GM12873 (cell line): ENCODE measurements around the gene TTC33.

Experiments
- TF ChIP-seq, protein P1 (sequence below): IDR thresholded peaks from 2 replicates; pipeline ENCODE4 v1.5.1; 2012; ENCODE audit warnings: low read depth, mild to moderate bottlenecking, moderate library complexity, low read length, control low read depth; ENCODE audit not compliant: insufficient read depth; ENCODE audit errors: missing control alignments

Gene TTC33

DNA sequence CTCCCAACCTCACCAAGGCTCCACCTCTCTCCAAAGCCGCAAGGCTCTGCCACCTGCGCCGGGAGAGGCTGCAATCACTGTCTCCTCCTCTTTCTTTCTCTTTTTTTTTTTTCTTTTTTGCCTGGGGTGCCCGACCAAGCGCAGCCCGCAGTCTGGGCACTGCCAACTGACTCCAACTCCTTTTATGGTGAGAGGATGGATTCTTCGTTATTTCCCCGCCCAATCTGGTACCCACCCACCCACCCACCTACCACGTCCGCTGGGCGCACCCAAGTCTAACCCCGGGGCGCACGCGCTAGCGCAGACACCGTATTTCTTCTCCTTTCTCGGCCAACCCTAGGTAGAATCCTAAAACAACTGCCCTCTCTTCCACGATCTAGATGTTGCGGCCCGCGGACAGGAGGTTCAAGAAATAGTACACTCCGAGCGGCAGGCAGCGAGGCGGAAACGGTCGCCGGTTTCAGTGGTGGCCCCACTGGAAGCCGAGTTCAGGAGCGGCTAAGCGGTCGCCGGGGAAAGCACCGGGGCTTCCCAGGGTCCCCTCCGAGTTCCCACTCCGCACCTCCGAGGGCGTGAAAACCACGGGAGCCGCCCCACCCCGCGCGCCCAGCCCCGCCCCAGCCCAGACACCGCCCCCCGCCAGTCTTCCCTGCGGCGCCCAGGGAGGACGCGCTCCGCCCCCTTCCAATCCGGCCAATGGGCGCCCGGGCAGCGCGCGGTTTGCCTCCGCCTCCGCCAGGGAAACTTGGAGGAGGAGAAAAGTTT lies 76.4 kb downstream of the TTC33 start:
- TF ChIP-seq, protein P1, sequence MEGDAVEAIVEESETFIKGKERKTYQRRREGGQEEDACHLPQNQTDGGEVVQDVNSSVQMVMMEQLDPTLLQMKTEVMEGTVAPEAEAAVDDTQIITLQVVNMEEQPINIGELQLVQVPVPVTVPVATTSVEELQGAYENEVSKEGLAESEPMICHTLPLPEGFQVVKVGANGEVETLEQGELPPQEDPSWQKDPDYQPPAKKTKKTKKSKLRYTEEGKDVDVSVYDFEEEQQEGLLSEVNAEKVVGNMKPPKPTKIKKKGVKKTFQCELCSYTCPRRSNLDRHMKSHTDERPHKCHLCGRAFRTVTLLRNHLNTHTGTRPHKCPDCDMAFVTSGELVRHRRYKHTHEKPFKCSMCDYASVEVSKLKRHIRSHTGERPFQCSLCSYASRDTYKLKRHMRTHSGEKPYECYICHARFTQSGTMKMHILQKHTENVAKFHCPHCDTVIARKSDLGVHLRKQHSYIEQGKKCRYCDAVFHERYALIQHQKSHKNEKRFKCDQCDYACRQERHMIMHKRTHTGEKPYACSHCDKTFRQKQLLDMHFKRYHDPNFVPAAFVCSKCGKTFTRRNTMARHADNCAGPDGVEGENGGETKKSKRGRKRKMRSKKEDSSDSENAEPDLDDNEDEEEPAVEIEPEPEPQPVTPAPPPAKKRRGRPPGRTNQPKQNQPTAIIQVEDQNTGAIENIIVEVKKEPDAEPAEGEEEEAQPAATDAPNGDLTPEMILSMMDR = no peak

DNA sequence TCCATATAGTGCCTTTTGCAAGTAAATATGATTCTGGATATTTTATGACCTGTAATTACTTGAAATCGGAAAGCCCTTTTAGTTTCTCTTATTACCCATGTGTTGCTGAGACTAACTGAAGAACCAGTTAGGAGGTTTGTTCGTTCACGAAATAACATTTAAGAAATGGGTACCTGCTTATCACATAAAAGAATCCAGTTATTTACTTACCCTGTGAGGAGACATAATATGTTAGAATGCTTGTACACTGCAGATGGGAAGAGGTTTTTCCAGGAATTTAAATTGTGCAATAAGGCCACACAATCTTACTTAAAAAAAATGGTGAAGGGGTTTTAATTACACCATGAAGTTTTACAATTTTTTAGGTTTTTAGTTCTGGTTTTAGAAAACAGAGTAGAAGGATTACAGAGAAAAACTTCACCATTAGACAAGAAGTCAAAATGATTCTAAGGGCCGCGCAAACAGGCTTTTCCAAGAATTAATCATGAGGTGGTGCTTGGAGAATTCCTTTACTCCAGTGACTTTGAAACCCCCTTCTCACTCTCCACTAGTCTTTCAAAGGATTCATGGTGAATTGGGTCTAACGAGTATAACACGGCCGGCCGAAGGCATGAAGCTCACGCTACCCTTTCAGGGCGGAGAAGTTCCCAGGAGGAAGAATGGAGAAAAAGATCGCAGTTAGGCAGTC lies 77.2 kb downstream of the TTC33 start:
- TF ChIP-seq, protein P1 = no peak

DNA sequence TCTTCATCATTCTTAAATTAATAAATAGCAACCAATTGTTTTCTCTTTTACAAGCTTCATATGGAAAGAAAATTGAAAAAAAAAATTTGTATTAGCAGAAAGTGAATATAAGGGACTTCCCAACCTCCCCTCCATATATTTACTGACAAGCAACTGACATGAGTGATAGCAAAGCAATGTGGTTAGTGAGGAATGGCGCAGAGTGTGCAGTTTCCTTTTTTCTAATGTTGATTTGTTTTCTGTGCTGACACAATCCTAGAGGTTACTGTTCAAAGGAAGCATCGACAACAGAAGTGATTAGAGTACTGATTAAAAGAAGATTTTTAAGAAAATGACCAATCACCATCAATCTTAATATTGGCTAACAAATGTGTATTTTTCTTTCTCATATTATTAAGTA lies 77.7 kb downstream of the TTC33 start:
- TF ChIP-seq, protein P1 = no peak

DNA sequence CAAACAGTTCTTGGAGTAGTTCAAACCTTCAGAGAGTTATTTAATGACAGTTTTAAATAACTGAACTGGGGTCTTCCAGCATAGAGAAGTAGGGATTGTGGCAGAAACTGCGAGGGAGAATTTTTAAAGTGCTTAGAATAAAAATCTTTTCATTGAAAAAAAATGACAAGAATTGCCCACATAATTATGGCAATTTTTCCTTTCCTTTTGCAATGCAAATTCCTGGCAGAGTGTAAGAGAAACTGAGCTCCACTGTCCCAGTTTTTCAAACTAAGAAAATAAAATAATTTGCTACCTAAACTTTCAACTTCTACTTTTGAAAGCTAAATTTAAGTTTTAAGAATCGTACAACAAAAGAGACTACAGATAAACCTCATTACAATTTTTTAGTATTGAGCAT lies 78.3 kb downstream of the TTC33 start:
- TF ChIP-seq, protein P1 = no peak

DNA sequence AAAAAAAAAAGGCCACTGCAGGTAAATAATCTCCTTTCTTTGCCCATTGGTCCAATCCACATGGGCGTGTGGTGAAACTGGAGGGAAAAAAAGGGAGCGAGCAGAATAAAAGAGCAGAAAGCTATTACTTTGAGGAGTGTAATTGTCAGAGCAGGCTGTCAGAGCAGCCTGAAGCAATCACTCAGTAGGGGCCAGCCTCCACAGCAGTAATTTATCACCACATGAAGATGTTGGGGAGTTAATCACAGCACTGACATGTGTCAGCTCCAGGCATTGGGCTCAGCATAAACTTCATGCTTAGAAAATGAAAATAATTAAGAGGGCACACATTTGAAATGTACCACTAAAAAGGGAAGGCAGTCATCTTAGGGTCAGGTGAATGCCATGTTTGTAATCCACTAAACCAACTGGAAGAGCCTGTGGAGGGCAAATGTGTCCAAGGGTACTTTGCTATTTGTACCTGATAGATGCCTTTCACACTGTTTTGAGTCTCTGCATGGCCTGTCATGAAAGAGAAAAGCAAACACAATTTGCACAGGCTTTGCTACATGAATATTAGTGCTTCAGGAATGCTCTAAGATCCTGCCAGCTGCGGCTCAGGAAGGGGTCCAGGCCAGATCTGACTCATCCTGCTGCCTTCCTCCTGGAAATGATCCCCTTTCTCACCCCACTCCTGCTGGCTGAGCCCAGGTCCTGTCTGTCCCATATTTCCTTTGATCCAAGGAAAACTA lies 79.0 kb downstream of the TTC33 start:
- TF ChIP-seq, protein P1 = no peak

DNA sequence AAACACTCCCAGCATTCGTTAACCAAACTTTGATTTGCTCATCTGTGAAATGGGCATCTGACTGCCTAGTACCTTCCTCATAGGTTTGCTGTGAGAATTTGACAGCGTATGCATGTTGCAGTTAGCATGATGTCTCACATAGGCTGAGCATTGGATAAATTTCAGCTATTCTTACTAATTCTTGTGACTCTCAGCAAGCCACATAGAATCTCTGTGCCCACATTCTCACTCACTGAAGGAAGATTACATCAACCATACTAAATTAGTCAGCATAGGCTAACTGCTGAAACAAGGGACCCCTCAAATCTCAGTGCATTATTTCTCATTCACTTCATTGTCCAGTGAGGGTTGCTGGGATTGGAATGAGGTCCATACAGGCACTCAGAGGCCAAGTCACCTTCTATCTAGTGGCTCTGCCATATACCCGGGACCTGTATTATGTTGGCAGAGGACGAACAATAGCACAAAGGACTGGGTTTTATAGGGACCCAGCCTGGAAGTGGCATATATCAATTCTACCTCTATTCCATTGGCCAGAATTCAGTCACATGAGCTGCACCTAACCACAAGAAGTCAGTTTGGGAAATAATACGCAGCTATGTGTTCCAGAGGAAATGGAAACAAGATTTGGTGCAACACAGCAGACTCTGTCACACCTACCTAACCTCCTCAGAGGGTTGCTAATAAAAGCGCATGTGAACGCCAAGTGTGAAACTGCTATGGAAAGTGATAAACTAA lies 80.2 kb downstream of the TTC33 start:
- TF ChIP-seq, protein P1 = no peak
